Measurements from ENCODE around the gene CIAO2A.

DNA sequence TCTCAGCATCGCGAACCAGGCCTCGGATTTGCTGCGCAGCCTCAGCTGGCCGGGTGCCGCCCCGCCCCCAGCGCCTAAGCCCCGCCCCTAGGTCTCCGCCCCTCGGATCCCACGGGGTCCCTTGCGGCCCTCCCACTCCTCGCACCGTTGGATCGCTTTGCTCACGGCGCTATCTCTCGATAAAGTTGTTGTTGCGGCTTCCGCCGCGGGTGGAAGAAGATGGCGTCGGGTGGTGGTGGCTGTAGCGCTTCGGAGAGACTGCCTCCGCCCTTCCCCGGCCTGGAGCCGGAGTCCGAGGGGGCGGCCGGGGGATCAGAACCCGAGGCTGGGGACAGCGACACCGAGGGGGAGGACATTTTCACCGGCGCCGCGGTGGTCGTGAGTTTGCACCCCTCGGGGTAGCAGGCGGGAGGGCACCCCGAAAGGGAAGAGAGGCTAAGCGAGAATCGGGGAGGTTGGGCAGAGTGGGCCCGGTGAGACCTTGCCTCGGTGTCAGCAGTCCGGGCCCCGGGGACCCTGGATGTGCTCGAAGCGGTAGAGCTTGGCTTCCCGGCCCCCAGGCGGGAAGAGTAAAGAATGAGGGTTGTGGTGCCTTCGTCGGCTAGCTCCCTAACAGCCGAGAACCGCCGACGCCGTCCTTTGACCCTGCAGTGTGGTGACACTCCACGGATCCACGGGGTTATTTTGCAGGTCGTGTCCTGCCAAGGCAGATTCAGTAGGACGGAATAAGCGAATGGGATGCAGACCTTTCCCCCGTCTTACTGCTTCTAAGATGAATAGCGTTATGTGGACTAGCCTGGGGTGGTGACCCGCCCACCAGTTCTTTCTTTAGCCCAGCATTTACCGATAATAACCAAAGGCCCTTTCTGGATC is 2.4 kb upstream of the CIAO2A start, which contains the start of gene SNX1:
- TF ChIP-seq, protein P1, sequence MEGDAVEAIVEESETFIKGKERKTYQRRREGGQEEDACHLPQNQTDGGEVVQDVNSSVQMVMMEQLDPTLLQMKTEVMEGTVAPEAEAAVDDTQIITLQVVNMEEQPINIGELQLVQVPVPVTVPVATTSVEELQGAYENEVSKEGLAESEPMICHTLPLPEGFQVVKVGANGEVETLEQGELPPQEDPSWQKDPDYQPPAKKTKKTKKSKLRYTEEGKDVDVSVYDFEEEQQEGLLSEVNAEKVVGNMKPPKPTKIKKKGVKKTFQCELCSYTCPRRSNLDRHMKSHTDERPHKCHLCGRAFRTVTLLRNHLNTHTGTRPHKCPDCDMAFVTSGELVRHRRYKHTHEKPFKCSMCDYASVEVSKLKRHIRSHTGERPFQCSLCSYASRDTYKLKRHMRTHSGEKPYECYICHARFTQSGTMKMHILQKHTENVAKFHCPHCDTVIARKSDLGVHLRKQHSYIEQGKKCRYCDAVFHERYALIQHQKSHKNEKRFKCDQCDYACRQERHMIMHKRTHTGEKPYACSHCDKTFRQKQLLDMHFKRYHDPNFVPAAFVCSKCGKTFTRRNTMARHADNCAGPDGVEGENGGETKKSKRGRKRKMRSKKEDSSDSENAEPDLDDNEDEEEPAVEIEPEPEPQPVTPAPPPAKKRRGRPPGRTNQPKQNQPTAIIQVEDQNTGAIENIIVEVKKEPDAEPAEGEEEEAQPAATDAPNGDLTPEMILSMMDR (conservative IDR thresholded peaks at IDR 0.05 in 1 of 2, IDR thresholded peaks at IDR 0.05 in 1 of 2; ENCODE audit: extremely low read depth in 1 of 2, insufficient read depth in 1 of 2, low read depth in 1 of 2, low read length in 2 of 2): no peak
- no peak for TF ChIP-seq EZH2 (IDR thresholded peaks at IDR 0.05; ENCODE audit: borderline replicate concordance, low read length)

Data from mammary epithelial cell (primary cell).